ENCODE measurements around the gene EPYC.
"Not testable (repeated sequence)": the region's sequence is repeated elsewhere in the genome, so short reads cannot be mapped to it uniquely, and the experiment has no call there.

Gene EPYC

GRCh38 chr12:90990611-90991010 is 14.2 kb downstream of the EPYC start:
- peaks cover 10% of the 10 kb centered on the region for H3K9me3 ChIP-seq (ENCODE audit: severe bottlenecking)
- H3K36me3 ChIP-seq, result no peaks in the 10 kb centered on the region
- no peak for DNase-seq
- H3K27ac ChIP-seq, result no peak overlapping the region
- TF ChIP-seq CTCF (IDR thresholded peaks at IDR 0.05; ENCODE audit: low read depth, low read length), result no peak
- H3K4me3 ChIP-seq (ENCODE audit: low read depth, low read length), result no peak overlapping the region
- no peaks in the 10 kb centered on the region for H3K27me3 ChIP-seq (ENCODE audit: insufficient read depth, low read depth, severe bottlenecking)

GRCh38 chr12:90989686-90990111 is 15.1 kb downstream of the EPYC start:
- DNase-seq, result no peak
- TF ChIP-seq CTCF (IDR thresholded peaks at IDR 0.05; ENCODE audit: low read depth, low read length), result no peak
- no peaks in the 10 kb centered on the region for H3K27me3 ChIP-seq (ENCODE audit: insufficient read depth, low read depth, severe bottlenecking)
- H3K9me3 ChIP-seq (ENCODE audit: severe bottlenecking), result peaks cover 10% of the 10 kb centered on the region
- H3K4me3 ChIP-seq (ENCODE audit: low read depth, low read length), result no peak overlapping the region
- no peak overlapping the region for H3K27ac ChIP-seq
- H3K36me3 ChIP-seq, result no peaks in the 10 kb centered on the region

- Histone ChIP-seq H3K9me3 (ENCODE audit: severe bottlenecking) (peaks cover 10% of the 10 kb centered on the region), H3K27ac (no peak overlapping the region), H3K4me3 (ENCODE audit: low read depth, low read length) (no peak overlapping the region), H3K27me3 (ENCODE audit: insufficient read depth, low read depth, severe bottlenecking) (no peaks in the 10 kb centered on the region), H3K36me3 (no peaks in the 10 kb centered on the region)
- no peak for DNase-seq
- TF ChIP-seq CTCF (IDR thresholded peaks at IDR 0.05; ENCODE audit: low read depth, low read length), result no peak
Measured at GRCh38 chr12:90987520-90987919, 17.3 kb downstream of the EPYC start.

GRCh38 chr12:90987101-90987500 is 17.7 kb downstream of the EPYC start:
- no peak overlapping the region for H3K4me3 ChIP-seq (ENCODE audit: low read depth, low read length)
- H3K27me3 ChIP-seq (ENCODE audit: insufficient read depth, low read depth, severe bottlenecking), result no peaks in the 10 kb centered on the region
- H3K27ac ChIP-seq, result no peak overlapping the region
- H3K9me3 ChIP-seq (ENCODE audit: severe bottlenecking), result peaks cover 10% of the 10 kb centered on the region
- DNase-seq, result no peak
- no peak for TF ChIP-seq CTCF (IDR thresholded peaks at IDR 0.05; ENCODE audit: low read depth, low read length)
- H3K36me3 ChIP-seq, result no peaks in the 10 kb centered on the region

- H3K27me3 ChIP-seq (ENCODE audit: insufficient read depth, low read depth, severe bottlenecking); H3K9me3 ChIP-seq (ENCODE audit: severe bottlenecking); H3K4me3 ChIP-seq (ENCODE audit: low read depth, low read length); H3K36me3 ChIP-seq; DNase-seq; H3K27ac ChIP-seq: not testable (repeated sequence)
Measured at GRCh38 chr12:90985331-90985730, 19.4 kb downstream of the EPYC start.

GRCh38 chr12:90984114-90984513 is 20.7 kb downstream of the EPYC start:
- DNase-seq, result no peak
- Histone ChIP-seq H3K4me3 (ENCODE audit: low read depth, low read length) (no peak overlapping the region), H3K27ac (no peak overlapping the region), H3K27me3 (ENCODE audit: insufficient read depth, low read depth, severe bottlenecking) (no peaks in the 10 kb centered on the region), H3K9me3 (ENCODE audit: severe bottlenecking) (peaks cover 4% of the 10 kb centered on the region), H3K36me3 (no peaks in the 10 kb centered on the region)
- no peak for TF ChIP-seq CTCF (IDR thresholded peaks at IDR 0.05; ENCODE audit: low read depth, low read length)
